GM18520 (cell line): ENCODE results near the gene SEPTIN7.
"Not testable (repeated sequence)": the region's sequence is repeated elsewhere in the genome, so short reads cannot be mapped to it uniquely, and the experiment has no call there.

Experiments
- ATAC-seq: cut with Tn5 transposase; IDR thresholded peaks from one replicate; pipeline ENCODE4 v1.9.1; 2021; ENCODE audit not compliant: unreplicated experiment

SEPTIN7 gene

GRCh38 chr7:35800718-35801391, at the start of gene SEPTIN7:
SEPTIN7 (plus strand) TSS chr7:35801057; CDS start chr7:35801210, 153 bp downstream.
- peak; percentile 84 for ATAC-seq

- ATAC-seq = no peak
These were observed 48.1 kb upstream of the SEPTIN7 start for GRCh38 chr7:35752742-35753141.

GRCh38 chr7:35753761-35754603, 46.9 kb upstream of the SEPTIN7 start:
- no peak for ATAC-seq

GRCh38 chr7:35754741-35755140, 46.1 kb upstream of the SEPTIN7 start:
- ATAC-seq = no peak

- ATAC-seq = no peak
These were observed 45.1 kb upstream of the SEPTIN7 start for GRCh38 chr7:35755711-35756110.

- ATAC-seq = not testable (repeated sequence)
These were observed 44.4 kb upstream of the SEPTIN7 start for GRCh38 chr7:35756453-35756852.

GRCh38 chr7:35757574-35757973, 43.3 kb upstream of the SEPTIN7 start:
- no peak for ATAC-seq

- no peak for ATAC-seq
These were observed 42.4 kb upstream of the SEPTIN7 start for GRCh38 chr7:35758421-35758820.

- ATAC-seq = no peak
These were observed 40.6 kb upstream of the SEPTIN7 start for GRCh38 chr7:35760143-35760745.

GRCh38 chr7:35761871-35762677, 38.8 kb upstream of the SEPTIN7 start:
- no peak for ATAC-seq

GRCh38 chr7:35762781-35763180, 38.1 kb upstream of the SEPTIN7 start:
- ATAC-seq = no peak

- ATAC-seq = no peak
These were observed 32.5 kb upstream of the SEPTIN7 start for GRCh38 chr7:35768346-35768745.

- ATAC-seq = no peak
These were observed 29.1 kb upstream of the SEPTIN7 start for GRCh38 chr7:35771776-35772175.

- ATAC-seq = no peak
These were observed 26.9 kb upstream of the SEPTIN7 start for GRCh38 chr7:35773994-35774393.

- no peak for ATAC-seq
These were observed 24.2 kb upstream of the SEPTIN7 start for GRCh38 chr7:35776686-35777085.

- ATAC-seq = no peak
These were observed 23.7 kb upstream of the SEPTIN7 start for GRCh38 chr7:35777121-35777520.

GRCh38 chr7:35780070-35780469, 20.8 kb upstream of the SEPTIN7 start:
- ATAC-seq = no peak

- no peak for ATAC-seq
These were observed 19.6 kb upstream of the SEPTIN7 start for GRCh38 chr7:35781200-35781701.

- ATAC-seq = no peak
These were observed 18.9 kb upstream of the SEPTIN7 start for GRCh38 chr7:35781767-35782515.

GRCh38 chr7:35784332-35784731, 16.5 kb upstream of the SEPTIN7 start:
- ATAC-seq = no peak
